Measurements from ENCODE around the gene BCKDHA. TPM values are rescaled to one million over a fixed set of nuclear protein-coding genes. Genes with fewer than 3 reads are reported as not detected.
"Not testable (repeated sequence)": the region's sequence is repeated elsewhere in the genome, so short reads cannot be mapped to it uniquely, and the experiment has no call there.

Gene BCKDHA
- total and polyA plus RNA-seq, 8 donors, result 12.1 to 35.4 (median 31.9) TPM

DNA sequence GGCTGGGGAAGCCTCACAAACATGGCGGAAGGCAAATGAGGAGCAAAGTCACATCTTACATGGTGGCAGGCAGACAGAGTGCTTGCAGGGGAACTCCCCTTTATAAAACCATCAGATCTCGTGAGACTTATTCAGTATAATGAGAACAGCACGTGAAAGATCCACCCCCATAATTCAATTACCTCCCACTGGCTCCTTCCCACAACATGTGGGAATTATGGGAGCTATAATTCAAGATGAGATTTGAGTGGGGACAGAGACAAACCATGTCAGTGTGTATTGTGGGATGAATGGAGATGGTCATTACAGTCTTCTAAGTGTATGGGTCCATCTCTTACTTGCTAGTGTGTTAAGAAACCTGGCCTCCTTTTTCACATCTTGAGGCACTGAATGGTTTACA lies 4.4 kb downstream of the BCKDHA start:
- TF ChIP-seq, protein P1, sequence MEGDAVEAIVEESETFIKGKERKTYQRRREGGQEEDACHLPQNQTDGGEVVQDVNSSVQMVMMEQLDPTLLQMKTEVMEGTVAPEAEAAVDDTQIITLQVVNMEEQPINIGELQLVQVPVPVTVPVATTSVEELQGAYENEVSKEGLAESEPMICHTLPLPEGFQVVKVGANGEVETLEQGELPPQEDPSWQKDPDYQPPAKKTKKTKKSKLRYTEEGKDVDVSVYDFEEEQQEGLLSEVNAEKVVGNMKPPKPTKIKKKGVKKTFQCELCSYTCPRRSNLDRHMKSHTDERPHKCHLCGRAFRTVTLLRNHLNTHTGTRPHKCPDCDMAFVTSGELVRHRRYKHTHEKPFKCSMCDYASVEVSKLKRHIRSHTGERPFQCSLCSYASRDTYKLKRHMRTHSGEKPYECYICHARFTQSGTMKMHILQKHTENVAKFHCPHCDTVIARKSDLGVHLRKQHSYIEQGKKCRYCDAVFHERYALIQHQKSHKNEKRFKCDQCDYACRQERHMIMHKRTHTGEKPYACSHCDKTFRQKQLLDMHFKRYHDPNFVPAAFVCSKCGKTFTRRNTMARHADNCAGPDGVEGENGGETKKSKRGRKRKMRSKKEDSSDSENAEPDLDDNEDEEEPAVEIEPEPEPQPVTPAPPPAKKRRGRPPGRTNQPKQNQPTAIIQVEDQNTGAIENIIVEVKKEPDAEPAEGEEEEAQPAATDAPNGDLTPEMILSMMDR (IDR thresholded peaks at IDR 0.05), result no peak
- no peaks in the 10 kb centered on the region for H3K27me3 ChIP-seq
- ATAC-seq (no peak), DNase-seq (no peak)
- H3K36me3 ChIP-seq, result peaks cover 0 to 5% of the 10 kb centered on the region in 2 donors
- intact Hi-C loops (cut with DNase I), result no loop called here
- H3K27ac ChIP-seq, result peak overlapping the region in 1 of 2 donors; percentile 63
- H3K4me3 ChIP-seq, result no peak overlapping the region
- no peaks in the 10 kb centered on the region for H3K9me3 ChIP-seq
- peaks cover 10 to 60% of the 10 kb centered on the region in 2 donors for H3K4me1 ChIP-seq

DNA sequence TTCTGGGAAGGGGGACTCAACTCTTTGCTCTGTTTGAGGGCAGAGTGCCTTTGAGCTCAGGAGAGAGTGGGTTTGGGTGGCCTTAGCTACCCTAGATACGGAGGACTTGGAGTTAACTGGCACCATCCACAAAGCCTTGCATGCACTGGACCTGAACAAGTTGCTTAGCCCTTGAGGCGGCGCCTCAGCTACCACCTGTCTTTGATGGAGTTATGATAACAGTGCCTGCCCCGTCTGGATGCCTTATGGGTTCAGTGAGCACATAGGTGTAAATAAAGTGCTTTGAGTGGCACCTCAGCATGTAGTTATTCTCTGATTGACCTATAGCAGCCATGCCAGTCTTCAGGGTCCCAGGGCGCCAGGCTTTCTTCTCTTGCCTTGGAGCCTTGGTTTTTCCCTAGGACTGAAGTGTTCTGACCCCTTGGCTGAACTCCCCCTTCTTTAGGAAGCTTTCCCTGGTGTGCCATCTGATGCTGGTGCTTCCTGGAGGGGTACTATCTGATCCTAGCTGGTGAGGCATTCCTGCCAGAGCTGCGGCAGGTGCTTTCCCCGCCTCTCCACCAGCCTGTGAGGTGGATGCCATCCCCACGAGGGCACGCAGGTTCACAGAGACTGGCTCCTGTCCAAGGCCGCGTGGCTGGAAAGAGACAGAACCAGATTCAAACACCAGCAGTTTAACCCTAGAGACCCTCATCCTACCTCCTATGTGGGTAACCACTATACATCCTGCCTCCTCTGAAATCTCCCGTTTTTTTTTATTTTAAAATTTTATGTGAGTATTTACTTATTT lies 5.8 kb downstream of the BCKDHA start:
- Histone ChIP-seq H3K36me3 (peaks cover 0 to 5% of the 10 kb centered on the region in 2 donors), H3K4me1 (peaks cover 15 to 69% of the 10 kb centered on the region in 2 donors), H3K27ac (peak overlapping the region in 1 of 2 donors; percentile 46), H3K9me3 (no peaks in the 10 kb centered on the region), H3K4me3 (no peak overlapping the region), H3K27me3 (no peaks in the 10 kb centered on the region)
- TF ChIP-seq, protein P1 (IDR thresholded peaks at IDR 0.05), result no peak
- DNase-seq, result no peak
- intact Hi-C loops (cut with DNase I), result no loop called here
- no peak for ATAC-seq

DNA sequence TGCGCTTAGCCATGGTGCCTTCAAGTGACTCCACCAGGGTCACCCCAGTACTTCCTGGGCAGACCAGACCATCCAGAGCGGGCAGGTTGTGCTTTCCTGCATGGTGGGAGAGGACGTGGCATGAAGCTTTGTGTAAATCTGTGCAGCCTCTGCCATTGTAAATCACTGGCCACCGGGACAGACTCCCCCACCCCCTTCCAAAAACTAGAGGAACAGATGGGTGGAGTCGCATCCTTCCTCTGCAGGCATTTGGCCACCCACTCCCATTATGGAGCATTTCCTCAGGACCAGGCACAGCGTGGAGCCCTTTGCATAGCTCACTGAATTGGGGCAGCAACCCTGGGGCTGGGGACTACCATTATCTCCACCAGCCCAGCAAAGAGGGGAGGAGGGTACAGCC lies 8.2 kb downstream of the BCKDHA start:
- TF ChIP-seq, protein P1 (IDR thresholded peaks at IDR 0.05), result no peak
- DNase-seq, result no peak
- Histone ChIP-seq H3K36me3 (peaks cover 0 to 5% of the 10 kb centered on the region in 2 donors), H3K4me1 (peaks cover 23 to 69% of the 10 kb centered on the region in 2 donors), H3K27me3 (no peaks in the 10 kb centered on the region), H3K9me3 (no peaks in the 10 kb centered on the region), H3K4me3 (no peak overlapping the region), H3K27ac (peak overlapping the region in 1 of 2 donors; percentile 95)
- no peak for ATAC-seq
- intact Hi-C loops (cut with DNase I), result no loop called here

DNA sequence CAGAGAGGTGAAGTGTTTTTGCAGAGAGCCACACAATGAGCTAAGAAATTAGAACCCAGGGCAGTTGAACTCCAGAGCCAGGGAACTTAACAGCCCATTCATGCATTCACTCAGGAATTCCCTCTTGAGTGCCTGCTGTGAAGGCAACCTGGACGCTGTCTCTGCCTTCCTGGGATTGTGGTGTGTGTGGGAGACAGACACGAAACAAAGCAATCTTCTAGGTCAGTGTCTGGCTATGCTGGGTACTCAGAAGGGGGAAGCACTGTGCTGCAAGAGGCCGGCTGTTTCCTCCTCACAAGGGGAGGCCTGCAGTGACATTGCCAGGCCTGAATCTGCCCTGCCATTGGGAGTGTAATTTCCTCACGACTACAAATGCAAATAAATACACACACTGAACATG lies 9.7 kb downstream of the BCKDHA start:
- TF ChIP-seq, protein P1 (IDR thresholded peaks at IDR 0.05), result no peak
- intact Hi-C loops (cut with DNase I), result no loop called here
- no peak overlapping the region for H3K4me3 ChIP-seq
- no peak for DNase-seq
- no peaks in the 10 kb centered on the region for H3K9me3 ChIP-seq
- peak; percentile 46 for ATAC-seq
- peaks cover 0 to 12% of the 10 kb centered on the region in 2 donors for H3K36me3 ChIP-seq
- H3K27me3 ChIP-seq, result no peaks in the 10 kb centered on the region
- peak overlapping the region; percentile 82 to 95 for H3K27ac ChIP-seq
- peaks cover 23 to 74% of the 10 kb centered on the region in 2 donors for H3K4me1 ChIP-seq

DNA sequence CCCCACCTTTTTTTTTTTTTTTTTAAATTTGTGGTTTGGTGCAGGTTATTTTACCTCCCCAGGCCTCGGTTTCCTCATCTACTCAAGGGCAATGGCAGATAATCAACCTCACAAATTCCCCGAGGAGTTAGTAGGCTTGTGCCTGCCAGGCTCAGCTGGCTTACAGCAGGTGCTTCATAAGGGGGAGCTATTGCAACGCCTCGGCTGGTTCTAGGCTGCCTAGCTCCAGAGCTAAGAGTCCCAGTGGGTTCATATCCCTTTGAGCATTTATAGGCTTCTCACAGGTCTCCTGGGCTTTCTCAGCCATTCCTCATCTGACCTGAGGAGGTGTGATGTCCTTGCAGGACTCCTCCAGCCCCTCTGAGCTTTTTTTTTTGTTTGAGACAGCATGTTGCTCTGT lies 10.6 kb downstream of the BCKDHA start:
- peak overlapping the region; percentile 82 to 95 for H3K27ac ChIP-seq
- TF ChIP-seq, protein P1 (IDR thresholded peaks at IDR 0.05), result no peak
- no peak overlapping the region for H3K4me3 ChIP-seq
- ATAC-seq, result peak; percentile 52
- no peaks in the 10 kb centered on the region for H3K9me3 ChIP-seq
- no peak for DNase-seq
- peaks cover 0 to 15% of the 10 kb centered on the region in 2 donors for H3K36me3 ChIP-seq
- intact Hi-C loops (cut with DNase I), result no loop called here
- peaks cover 23 to 78% of the 10 kb centered on the region in 2 donors for H3K4me1 ChIP-seq
- H3K27me3 ChIP-seq, result no peaks in the 10 kb centered on the region

DNA sequence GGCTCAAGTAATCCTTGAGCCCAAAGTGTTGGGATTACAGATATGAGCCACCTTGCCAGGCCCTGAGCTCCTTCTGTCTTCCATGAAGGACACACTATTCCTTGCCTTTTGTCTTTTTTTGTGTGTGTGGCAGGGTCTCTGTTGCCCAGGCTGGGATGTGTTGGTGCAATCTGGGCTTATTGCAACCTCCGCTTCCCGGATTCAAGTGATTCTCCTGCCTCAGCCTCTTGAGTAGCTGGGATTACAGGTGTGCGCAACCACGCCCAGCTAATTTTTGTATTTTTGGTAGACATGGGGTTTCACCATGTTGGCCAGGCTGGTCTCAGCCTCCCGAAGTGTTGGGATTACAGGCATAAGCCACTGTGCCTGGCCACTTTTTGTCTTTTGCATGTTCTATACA lies 11.2 kb downstream of the BCKDHA start:
- intact Hi-C loops (cut with DNase I); H3K9me3 ChIP-seq; H3K27me3 ChIP-seq; DNase-seq; H3K4me3 ChIP-seq: not testable (repeated sequence)
- H3K4me1 ChIP-seq, result peaks cover 23 to 84% of the 10 kb centered on the region in 2 donors
- peaks cover 0 to 21% of the 10 kb centered on the region in 2 donors for H3K36me3 ChIP-seq
- peak; percentile 11 for ATAC-seq
- peak overlapping the region; percentile 82 to 95 for H3K27ac ChIP-seq

All from left lung (tissue), 10 donors.